ENCODE measurements around the gene SLC22A2.

Gene SLC22A2

GRCh38 chr6:160203522-160203921 is 55.1 kb downstream of the SLC22A2 start:
- DNase-seq = no peak

GRCh38 chr6:160203076-160203475 is 55.5 kb downstream of the SLC22A2 start:
- no peak for DNase-seq

GRCh38 chr6:160202411-160202810 is 56.2 kb downstream of the SLC22A2 start:
- DNase-seq = no peak

DNA sequence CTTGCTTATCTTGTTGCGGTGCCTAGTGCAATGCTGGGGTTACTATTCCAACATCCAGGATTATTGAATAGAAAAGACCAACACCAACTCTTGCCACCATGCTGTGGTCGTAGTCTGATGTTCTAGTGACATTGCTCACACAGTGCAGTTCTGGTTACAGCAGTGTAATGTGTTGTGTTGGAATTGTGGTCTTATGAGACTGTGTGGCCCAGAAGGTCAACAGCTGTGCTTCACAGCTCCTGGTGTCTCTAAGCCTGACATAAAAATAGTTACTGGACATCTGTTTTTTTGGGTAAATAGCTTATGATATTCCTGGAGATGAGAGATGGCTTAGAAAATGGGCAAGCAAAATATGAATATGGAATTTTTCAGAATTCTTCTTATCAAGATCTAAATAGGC is 57.6 kb downstream of the SLC22A2 start:
- no peak for DNase-seq

DNA sequence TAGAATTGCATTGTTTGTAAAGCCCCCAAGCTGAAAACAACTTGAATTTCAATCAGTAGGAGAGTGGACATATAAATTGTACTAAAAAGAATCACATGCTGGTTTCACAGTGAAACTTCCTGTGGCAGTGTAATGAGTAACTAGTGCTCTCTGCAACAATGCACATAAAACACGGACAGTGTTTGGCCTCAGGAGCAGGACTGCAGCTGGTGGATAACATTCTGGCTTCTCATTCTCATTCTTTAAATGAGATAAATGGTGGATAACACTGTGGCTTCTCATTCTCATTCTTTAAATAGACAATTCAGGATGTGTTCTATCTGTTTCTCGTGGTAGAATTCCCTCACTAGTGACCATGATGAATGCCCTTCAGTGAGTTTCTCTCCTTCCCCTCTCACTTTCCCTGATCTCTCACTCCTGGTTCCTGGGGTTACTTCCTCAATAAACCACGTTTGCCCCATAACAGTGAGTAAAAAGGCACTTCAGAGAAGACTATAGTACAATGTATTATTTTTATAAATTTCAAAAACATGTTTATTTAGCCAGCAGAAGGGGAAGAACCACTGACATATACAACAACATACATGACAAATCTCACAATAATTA is 59.9 kb downstream of the SLC22A2 start:
- DNase-seq = no peak

- DNase-seq = no peak
Observed at GRCh38 chr6:160197662-160198061, 61.0 kb downstream of the SLC22A2 start.

DNA sequence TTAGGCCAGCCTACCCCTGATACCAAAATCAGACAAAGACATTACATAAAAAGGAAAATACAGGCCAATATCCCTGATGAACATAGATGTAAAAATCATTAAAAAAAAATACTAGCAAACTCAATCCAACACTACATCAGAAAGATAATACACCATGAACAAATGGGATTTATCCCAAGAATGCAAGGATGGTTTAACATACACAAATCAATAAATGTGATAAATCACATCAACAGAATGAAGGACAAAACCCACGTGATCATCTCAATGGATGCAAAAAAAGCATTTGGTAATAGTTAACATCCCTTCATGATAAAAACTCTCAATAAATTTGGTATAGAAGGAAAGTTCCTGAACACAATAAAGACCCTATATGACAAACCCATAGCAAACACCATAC is 63.8 kb downstream of the SLC22A2 start:
- no peak for DNase-seq

- DNase-seq = no peak
Observed at GRCh38 chr6:160192840-160193239, 65.8 kb downstream of the SLC22A2 start.

- DNase-seq = no peak
Observed at GRCh38 chr6:160190973-160191372, 67.6 kb downstream of the SLC22A2 start.

- DNase-seq = no peak
Observed at GRCh38 chr6:160190081-160190480, 68.5 kb downstream of the SLC22A2 start.

DNA sequence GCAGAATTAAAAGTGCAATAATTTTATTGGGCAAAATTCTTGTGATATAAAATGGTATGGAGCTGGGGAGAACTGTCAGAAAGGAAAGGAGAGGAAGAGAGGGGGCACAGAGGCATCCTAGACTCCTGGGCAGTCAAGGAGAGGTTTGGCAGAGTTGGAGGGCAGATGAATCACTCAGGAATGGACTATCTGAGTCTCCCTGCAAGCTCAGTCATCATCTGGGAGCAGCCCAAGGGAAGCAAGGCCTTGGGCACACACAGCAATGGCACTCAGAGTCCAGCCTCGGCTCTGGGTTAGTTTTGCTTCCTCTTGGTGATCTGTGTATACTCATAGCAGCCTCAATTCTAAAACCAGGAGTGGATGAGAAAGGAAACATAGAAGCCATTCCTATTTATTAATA is 69.8 kb downstream of the SLC22A2 start:
- DNase-seq = no peak

- DNase-seq = no peak
Observed at GRCh38 chr6:160180706-160181105, 77.9 kb downstream of the SLC22A2 start.

DNA sequence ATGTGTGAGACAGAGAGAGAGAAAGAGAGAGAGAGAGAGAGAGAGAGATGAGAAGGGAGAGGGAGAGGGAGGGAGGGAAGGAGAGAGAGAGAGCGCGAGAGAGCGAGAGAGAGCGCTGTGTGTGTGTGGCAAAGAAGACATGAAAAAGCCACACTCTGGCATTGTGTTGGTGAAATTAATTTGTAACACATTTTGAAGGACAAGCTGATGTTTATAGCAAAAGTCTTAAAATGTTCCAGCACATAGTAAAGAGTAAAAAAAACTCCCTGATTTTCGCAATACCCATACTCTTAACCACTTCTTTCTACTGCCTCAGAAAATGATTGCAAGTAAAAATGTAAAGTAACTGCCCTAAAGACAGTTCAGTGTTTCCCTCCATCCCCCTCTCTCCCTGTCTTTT is 80.3 kb downstream of the SLC22A2 start:
- DNase-seq = no peak

DNA sequence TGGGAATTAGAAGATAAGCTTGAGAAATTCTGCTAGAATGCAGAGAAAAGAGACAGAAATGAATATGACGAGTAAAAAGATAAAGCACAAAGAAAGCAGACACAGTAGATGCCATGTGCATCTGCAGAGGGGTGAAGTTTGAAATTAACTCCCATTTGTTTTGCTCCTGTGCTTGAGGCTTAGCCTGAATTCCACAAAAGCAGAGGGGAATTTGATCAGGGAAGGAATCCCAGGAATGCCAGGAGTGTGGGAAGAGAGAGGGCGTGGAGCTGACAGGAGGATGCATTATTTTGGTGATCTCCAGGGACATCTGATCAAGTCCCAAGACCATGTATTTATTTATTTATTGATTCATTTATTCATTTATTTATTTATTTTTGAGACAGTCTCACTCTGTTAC is 81.4 kb downstream of the SLC22A2 start:
- DNase-seq = no peak

DNA sequence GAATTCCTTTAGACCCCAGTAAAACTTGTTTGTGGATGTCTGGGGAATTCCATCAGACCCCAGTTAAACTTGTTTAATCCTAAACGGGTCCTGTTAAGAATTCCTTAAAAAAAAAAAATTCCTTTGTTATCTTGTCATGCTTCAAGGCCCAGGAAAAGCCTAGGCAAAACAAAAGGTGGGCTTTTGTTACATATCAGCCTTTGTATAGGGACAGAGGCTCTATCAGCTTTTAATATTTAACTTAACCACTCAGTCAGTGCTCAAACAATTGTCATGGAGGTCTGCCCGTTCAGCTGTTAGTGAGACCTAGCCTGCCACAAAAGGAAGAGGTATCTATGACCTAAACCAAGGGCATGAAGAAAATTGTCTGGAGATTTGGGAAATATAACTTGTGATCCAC is 83.9 kb downstream of the SLC22A2 start:
- no peak for DNase-seq

DNA sequence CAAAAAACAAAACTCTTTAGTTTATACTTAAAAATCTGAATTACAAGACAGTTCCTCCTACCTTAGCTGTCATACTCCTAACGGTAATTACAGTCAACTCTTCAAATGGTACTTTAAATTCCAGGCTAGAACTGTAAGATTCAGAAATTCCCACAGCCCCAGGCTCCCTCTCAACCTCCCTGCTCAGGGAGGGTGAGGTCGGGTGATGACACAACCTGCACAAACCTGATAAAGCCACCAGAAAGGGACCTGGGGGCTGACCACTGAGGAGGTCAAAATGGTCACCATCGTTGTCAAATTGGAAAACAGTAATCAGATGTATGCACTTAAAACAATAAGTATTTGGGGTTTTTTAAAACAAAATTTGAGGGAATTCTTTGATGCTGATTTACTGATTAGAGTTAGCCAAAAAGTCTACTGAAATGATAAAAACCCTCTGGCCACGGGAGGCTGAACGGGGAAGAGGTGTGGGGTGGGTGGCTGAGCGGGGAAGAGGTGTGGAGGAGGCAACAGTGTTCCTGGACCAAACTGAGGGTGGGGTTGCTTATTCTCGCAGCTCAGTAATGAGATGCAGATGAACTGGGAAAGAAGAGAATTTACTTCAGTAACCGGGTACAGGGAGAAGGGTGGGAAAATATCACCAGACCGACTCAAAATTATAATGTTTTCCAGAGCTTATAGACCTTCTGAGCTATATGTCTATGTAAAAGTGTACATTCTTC is 84.7 kb downstream of the SLC22A2 start:
- DNase-seq = no peak

- DNase-seq = no peak
Observed at GRCh38 chr6:160172704-160173103, 85.9 kb downstream of the SLC22A2 start.

DNA sequence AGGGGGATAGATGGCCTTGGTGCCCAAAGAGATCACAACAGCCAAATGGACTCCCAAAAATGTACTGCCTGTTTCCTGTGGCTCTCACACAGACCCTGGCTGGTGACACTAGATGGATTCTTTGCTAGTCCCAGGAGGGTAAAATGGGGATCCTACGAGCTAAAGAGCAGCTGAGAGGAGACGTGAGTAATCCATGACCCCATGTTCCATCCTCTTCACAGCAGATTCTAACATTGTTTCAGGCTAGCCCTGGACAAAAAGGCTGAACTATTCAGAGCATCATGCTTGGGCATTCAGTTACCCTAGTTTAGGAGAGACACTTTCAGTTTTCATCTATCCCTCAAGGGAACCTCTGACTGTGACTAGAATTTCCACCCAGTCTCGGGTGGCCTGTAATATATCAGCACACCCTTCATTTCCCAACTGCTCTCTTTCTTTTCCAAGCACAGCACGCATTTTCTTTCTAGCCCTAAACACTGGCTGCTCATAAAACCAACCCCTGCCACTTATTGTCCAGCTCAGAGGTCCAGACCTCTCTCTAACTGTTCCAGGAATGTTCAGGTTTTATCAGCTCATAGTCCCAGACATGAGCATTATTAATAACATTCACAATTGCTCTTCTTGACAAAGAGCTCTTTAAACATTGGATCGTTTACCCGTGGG is 88.5 kb downstream of the SLC22A2 start:
- no peak for DNase-seq

DNA sequence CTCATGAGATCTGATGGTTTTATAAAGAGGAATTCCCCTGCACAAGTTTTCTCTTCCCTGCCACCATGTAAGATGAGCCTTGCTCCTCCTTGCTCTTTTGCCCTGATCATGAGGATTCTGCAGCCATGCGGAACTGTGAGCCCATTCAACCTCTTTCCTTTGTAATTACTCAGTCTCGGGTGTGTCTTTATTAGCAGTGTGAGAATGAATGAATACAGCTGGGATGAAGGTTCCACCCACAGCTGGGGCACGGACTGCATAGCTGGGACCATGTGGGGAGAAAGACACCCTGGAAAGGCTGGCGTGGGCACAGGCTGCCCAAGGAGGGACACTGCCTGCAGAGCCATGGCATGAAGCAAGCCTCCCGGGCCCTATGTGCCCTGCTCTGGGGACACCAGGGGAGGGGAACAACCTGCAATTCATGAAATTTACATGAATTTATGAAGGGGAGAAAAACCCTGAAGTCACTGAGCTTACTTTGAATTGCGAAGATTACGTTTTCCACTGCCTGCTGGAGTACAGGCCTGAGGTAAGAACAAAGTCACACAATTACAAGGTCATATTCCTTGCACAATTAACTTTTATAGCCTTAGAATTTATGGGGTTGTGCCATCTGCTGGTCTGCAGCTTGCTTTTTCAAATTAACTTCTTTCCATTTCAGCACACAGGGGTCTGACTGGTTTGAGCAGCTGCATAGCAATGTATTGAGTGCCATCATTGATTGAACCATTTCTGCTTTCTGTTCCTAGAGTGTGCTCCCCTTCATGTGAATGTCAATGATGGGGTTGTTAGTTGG is 90.8 kb downstream of the SLC22A2 start:
- no peak for DNase-seq
